Smooth muscle cell (in vitro differentiated cells): ENCODE data around the gene RIMS3. TPM values are rescaled to one million over a fixed set of nuclear protein-coding genes. Genes with fewer than 3 reads are reported as not detected.
A peak's percentile ranks its signal among the peaks of the same experiment; 100 is the strongest.

Source experiments
- DNase-seq: peaks from one replicate; lab custom pipeline; 2025; ENCODE audit not compliant: unreplicated experiment; lab: John Stamatoyannopoulos, UW
- H2AFZ ChIP-seq: fragments of 200-600 bp; sonication (generic); 2 replicates; pipeline ENCODE4 v1.6.0; 2016; ENCODE audit warnings: antibody characterized with exemption, low read depth, mild to moderate bottlenecking
- H3F3A ChIP-seq: fragments of 200-600 bp; sonication (generic); 2 replicates; pipeline ENCODE4 v1.6.0; 2017; ENCODE audit warnings: antibody characterized with exemption, low read depth
- H3K27ac ChIP-seq: fragments of 200-600 bp; sonication (generic); 2 replicates; pipeline ENCODE4 v1.5.1; 2016; ENCODE audit warnings: low read depth, mild to moderate bottlenecking
- H3K27me3 ChIP-seq: fragments of 200-600 bp; sonication (generic); 2 replicates; pipeline ENCODE4 v1.6.1; 2016; ENCODE audit warnings: low read depth, mild to moderate bottlenecking
- H3K36me3 ChIP-seq: fragments of 200-600 bp; sonication (generic); 2 replicates; pipeline ENCODE4 v1.5.1; 2016; ENCODE audit warnings: low read depth
- H3K4me1 ChIP-seq: fragments of 200-600 bp; sonication (generic); 2 replicates; pipeline ENCODE4 v1.5.1; 2016; ENCODE audit warnings: low read depth
- H3K4me2 ChIP-seq: fragments of 200-600 bp; sonication (generic); 2 replicates; pipeline ENCODE4 v1.6.0; 2016; ENCODE audit warnings: mild to moderate bottlenecking
- H3K4me3 ChIP-seq: fragments of 200-600 bp; sonication (generic); 2 replicates; pipeline ENCODE4 v1.5.1; 2016; ENCODE audit warnings: mild to moderate bottlenecking
- H3K79me2 ChIP-seq: fragments of 200-600 bp; sonication (generic); 2 replicates; pipeline ENCODE4 v1.6.0; 2016; ENCODE audit warnings: low read depth, mild to moderate bottlenecking
- H3K9ac ChIP-seq: fragments of 200-600 bp; sonication (generic); 2 replicates; pipeline ENCODE4 v1.6.0; 2016; ENCODE audit warnings: low read depth
- H3K9me3 ChIP-seq: fragments of 200-600 bp; sonication (generic); replicated peaks from 2 replicates; pipeline ENCODE4 v1.5.1; 2016; ENCODE audit warnings: low read depth
- H4K20me1 ChIP-seq: fragments of 200-600 bp; sonication (generic); 2 replicates; pipeline ENCODE4 v1.6.0; 2016; ENCODE audit warnings: low read depth
- CTCF ChIP-seq: fragments of 200-600 bp; sonication (generic); IDR thresholded peaks from 2 replicates; pipeline ENCODE4 v1.5.1; 2017; ENCODE audit warnings: borderline replicate concordance, mild to moderate bottlenecking, antibody characterized with exemption; ENCODE audit not compliant: insufficient read depth, poor library complexity, severe bottlenecking
- WGBS: methylation state at CpG from one replicate; pipeline ENCODE4 v1.1.7; 2016; ENCODE audit warnings: low lambda C conversion rate; 5-methylcytosine and 5-hydroxymethylcytosine counted together
- polyA plus RNA-seq: library from polyadenylated mRNA; unstranded; fragments of >200 nt; fragmentation: Nextera tagmentation; extraction: Ambion mirVana; gene quantifications from 2 replicates; pipeline ENCODE4 v1.2.1, GENCODE V29; 2016
- total RNA-seq: library from RNA; depleted of rRNA; stranded (reverse); fragments of >200 nt; gene quantifications from 2 replicates; pipeline ENCODE4 v1.2.3, GENCODE V29; 2014

The RIMS3 gene
- total RNA-seq (2.2 and 2.6 TPM in 2 replicates), polyA plus RNA-seq (0.33 and 2.0 TPM in 2 replicates)

GRCh38 chr1:40665335-40666171 is at the start of gene RIMS3:
Gene RIMS3 (minus strand): TSS chr1:40665682. CDS start chr1:40641925, 23,757 bp downstream.
- Histone ChIP-seq H4K20me1 (no peaks in the 10 kb centered on the region), H3K9me3 (no peaks in the 10 kb centered on the region), H3K4me1 (peaks cover 9% of the 10 kb centered on the region), H3K27me3 (no peaks in the 10 kb centered on the region), H3K4me3 (peak within 1 kb of the TSS; percentile 60), H3K36me3 (no peaks in the 10 kb centered on the region), H3F3A (no peaks in the 10 kb centered on the region), H3K79me2 (no peaks in the 10 kb centered on the region), H3K27ac (no peak within 1 kb of the TSS), H2AFZ (peak within 1 kb of the TSS; percentile 65), H3K9ac (no peak within 1 kb of the TSS), H3K4me2 (peak within 1 kb of the TSS; percentile 86)
- peak; percentile 26 for DNase-seq
- no peak for TF ChIP-seq CTCF
- under 1% methylated on average over 23 of the region's 59 CpGs for WGBS

GRCh38 chr1:40712997-40713396 is 47.5 kb upstream of the RIMS3 start:
- no peak overlapping the region for H3K9ac ChIP-seq
- no peak overlapping the region for H3K4me3 ChIP-seq
- H3K4me1 ChIP-seq: peaks cover 31% of the 10 kb centered on the region
- no peaks in the 10 kb centered on the region for H3K36me3 ChIP-seq
- H3F3A ChIP-seq: no peaks in the 10 kb centered on the region
- H3K4me2 ChIP-seq: no peak overlapping the region
- no peak for TF ChIP-seq CTCF
- no peak overlapping the region for H3K27ac ChIP-seq
- no peak for DNase-seq
- no peak overlapping the region for H2AFZ ChIP-seq
- no peaks in the 10 kb centered on the region for H3K27me3 ChIP-seq
- no peaks in the 10 kb centered on the region for H3K9me3 ChIP-seq
- peaks cover 14% of the 10 kb centered on the region for H4K20me1 ChIP-seq
- H3K79me2 ChIP-seq: peaks cover 80% of the 10 kb centered on the region

- H4K20me1 ChIP-seq: peaks cover 13% of the 10 kb centered on the region
- peaks cover 31% of the 10 kb centered on the region for H3K4me1 ChIP-seq
- no peaks in the 10 kb centered on the region for H3K9me3 ChIP-seq
- no peaks in the 10 kb centered on the region for H3F3A ChIP-seq
- peak overlapping the region; percentile 85 for H3K27ac ChIP-seq
- peaks cover 78% of the 10 kb centered on the region for H3K79me2 ChIP-seq
- H3K4me2 ChIP-seq: peak overlapping the region; percentile 84
- 95% methylated on average over 5 of the region's 5 CpGs for WGBS
- H3K27me3 ChIP-seq: no peaks in the 10 kb centered on the region
- H3K36me3 ChIP-seq: no peaks in the 10 kb centered on the region
- no peak for DNase-seq
- H2AFZ ChIP-seq: no peak overlapping the region
- peak overlapping the region; percentile 60 for H3K4me3 ChIP-seq
- TF ChIP-seq CTCF: no peak
- no peak overlapping the region for H3K9ac ChIP-seq
Measured at GRCh38 chr1:40712405-40712944, 47.0 kb upstream of the RIMS3 start.
